Heart left ventricle (tissue), 13 donors: ENCODE data around the gene NPAS2.

Experiments
- CTCF ChIP-seq, 12 donors: fragments of 200-600 bp; sonication (generic) in 4 of 12; IDR thresholded peaks; one replicate each; pipeline versions ENCODE4 v1.5.0 to v1.8.0; 2018 to 2022; ENCODE audit warnings: antibody characterized with exemption in 12 of 12, mild to moderate bottlenecking in 5 of 12
- POLR2A ChIP-seq, 2 donors: fragments of 450-650 bp; IDR thresholded peaks; one replicate each; pipeline ENCODE4 v1.6.1; 2017; ENCODE audit warnings: antibody characterized with exemption in 2 of 2, mild to moderate bottlenecking in 2 of 2, moderate library complexity in 2 of 2
- donor health status: ischemic (EF 13 %, LVEDD 7.1; RV severe dilation, severe dysfunction).
- donor health status: DM: no; HTN: yes; CAD: no.
- donor health status: DM: no; HTN: no; CAD: no.
- donor health status: ischemic (EF 25% LVEDD 6.9; RV normal size, moderate dysfunction).
- donor health status: ischemic (EF 25% LVEDD 5.7; RV mildly dilated, moderate dysfunction).
- donor health status: ischemic (EF 35%, LVEDD 5.7; RV mildly dilated, moderate dysfunction).
- donor health status: nonischemic (EF 11% LVEDD 7.7; RV severe dilation, severe dysfunction).
- donor health status: DM: yes; HTN: yes; CAD: no.
- donor health status: PGD.
- donor health status: ischemic (EF 29% LVEDD 5.4; RV normal size, mild dysfunction).
- donor health status: nonischemic (EF 23%, LVEDD 6.1; RV moderate dilation, normal function).

GRCh38 chr2:100791294-100791935 lies 28.5 kb upstream of the NPAS2 start:
- TF ChIP-seq CTCF (IDR thresholded peaks at IDR 0.05) (no peak), POLR2A (IDR thresholded peaks at IDR 0.05) (no peak)
